PC-9 (cell line): Measurements from ENCODE around the gene DNASE1L1. TPM values are rescaled to one million over a fixed set of nuclear protein-coding genes. Genes with fewer than 3 reads are reported as not detected.

Experiments
- BruUV-seq: library from RNA; stranded (reverse); fragments of 400-500 nt; replicated peaks from 2 replicates; lab custom pipeline; 2021; lab: Mats Ljungman, UMichigan
- CTCF ChIA-PET: fragments of 300-600 bp; sonication (Branson Sonifier 250); formaldehyde crosslinking; loops from one replicate; lab custom pipeline; 2022; ENCODE audit warnings: antibody characterized with exemption; lab: Charles Lee
- POLR2A ChIA-PET: fragments of 300-600 bp; sonication (Branson Sonifier 250); formaldehyde crosslinking; loops from one replicate; lab custom pipeline; 2022; ENCODE audit warnings: antibody characterized with exemption; ENCODE audit not compliant: unreplicated experiment; lab: Charles Lee
- DNase-seq, 2 experiments: peaks; one replicate each; pipeline versions ENCODE4 v3.0.0 to v3.0.0-alpha.2; 2015 to 2022; ENCODE audit warnings: mixed read lengths in 1 of 2
- H2AFZ ChIP-seq: fragments of 200-600 bp; sonication (generic); 2 replicates; pipeline ENCODE4 v1.8.1; 2017; ENCODE audit warnings: antibody characterized with exemption
- H3F3A ChIP-seq: fragments of 200-600 bp; sonication (generic); 2 replicates; pipeline ENCODE4 v1.8.1; 2017; ENCODE audit warnings: antibody characterized with exemption, mild to moderate bottlenecking, low read depth; ENCODE audit not compliant: insufficient read depth
- H3K27ac ChIP-seq: fragments of 200-600 bp; sonication (generic); 2 replicates; pipeline ENCODE4 v1.6.1; 2016; ENCODE audit warnings: mixed run types
- H3K27me3 ChIP-seq: fragments of 200-600 bp; sonication (generic); 2 replicates; pipeline ENCODE4 v1.6.1; 2016; ENCODE audit warnings: low read depth, mixed run types; ENCODE audit not compliant: insufficient read depth
- H3K36me3 ChIP-seq: fragments of 200-600 bp; sonication (generic); 2 replicates; pipeline ENCODE4 v1.6.1; 2016; ENCODE audit warnings: low read depth, mixed run types
- H3K4me1 ChIP-seq: fragments of 200-600 bp; sonication (generic); replicated peaks from 2 replicates; pipeline ENCODE4 v1.6.1; 2016; ENCODE audit warnings: mixed run types; ENCODE audit not compliant: insufficient read depth
- H3K4me2 ChIP-seq: fragments of 200-600 bp; sonication (generic); 2 replicates; pipeline ENCODE4 v1.6.1; 2017; ENCODE audit warnings: mixed run types
- H3K4me3 ChIP-seq: fragments of 200-600 bp; sonication (generic); 2 replicates; pipeline ENCODE4 v1.6.1; 2016; ENCODE audit warnings: mixed run types
- H3K79me2 ChIP-seq: fragments of 200-600 bp; sonication (generic); 2 replicates; pipeline ENCODE4 v1.6.1; 2017; ENCODE audit warnings: low read depth, mixed run types
- H3K9me2 ChIP-seq: fragments of 200-600 bp; sonication (generic); 2 replicates; pipeline ENCODE4 v1.8.1; 2017; ENCODE audit warnings: mild to moderate bottlenecking; ENCODE audit not compliant: insufficient read depth
- H3K9me3 ChIP-seq: fragments of 200-600 bp; sonication (generic); 2 replicates; pipeline ENCODE4 v1.8.1; 2016; ENCODE audit warnings: low read depth; ENCODE audit not compliant: insufficient read depth
- H4K20me1 ChIP-seq: fragments of 200-600 bp; sonication (generic); 2 replicates; pipeline ENCODE4 v1.8.1; 2017; ENCODE audit not compliant: insufficient read depth
- CTCF ChIP-seq: fragments of 200-600 bp; sonication (generic); conservative IDR thresholded peaks from 2 replicates; pipeline ENCODE4 v1.6.1; 2017; ENCODE audit warnings: mixed run types, antibody characterized with exemption, mild to moderate bottlenecking, moderate library complexity
- EZH2 ChIP-seq: fragments of 200-600 bp; sonication (generic); IDR thresholded peaks from 2 replicates; pipeline ENCODE4 v1.8.0; 2017; ENCODE audit warnings: antibody characterized with exemption, low read depth
- intact Hi-C: fragments of 100-400 bp; cut with micrococcal nuclease; formaldehyde crosslinking; loops from one replicate; pipeline ENCODE4 v1.10.0; 2022; ENCODE audit not compliant: unreplicated experiment
- total RNA-seq: library from RNA; stranded (reverse); gene quantifications from 2 replicates; pipeline ENCODE4 v1.2.3, GENCODE V29; 2021

Gene DNASE1L1
- total RNA-seq, 1 experiment from 2014 or later: 28.3 TPM

GRCh38 chrX:154417157-154417556 lies 8.1 kb upstream of the DNASE1L1 start:
- H2AFZ ChIP-seq: no peak overlapping the region
- TF ChIP-seq CTCF (no peak), EZH2 (no peak)
- H3K4me2 ChIP-seq: no peak overlapping the region
- intact Hi-C loops: no loop called here
- H3K9me2 ChIP-seq: no peaks in the 10 kb centered on the region
- no peaks in the 10 kb centered on the region for H3F3A ChIP-seq
- H3K4me3 ChIP-seq: no peak overlapping the region
- no peaks in the 10 kb centered on the region for H3K36me3 ChIP-seq
- H3K79me2 ChIP-seq: no peaks in the 10 kb centered on the region
- H3K4me1 ChIP-seq: no peaks in the 10 kb centered on the region
- ChIA-PET POLR2A (no interaction called here), CTCF (no interaction called here)
- no peaks in the 10 kb centered on the region for H3K27me3 ChIP-seq
- BruUV-seq: no TSS peak
- H3K27ac ChIP-seq: no peak overlapping the region
- no peaks in the 10 kb centered on the region for H3K9me3 ChIP-seq
- H4K20me1 ChIP-seq: no peaks in the 10 kb centered on the region
- no peak for DNase-seq

GRCh38 chrX:154413142-154413541 lies 4.1 kb upstream of the DNASE1L1 start:
- Histone ChIP-seq H3K27ac (no peak overlapping the region), H3K9me2 (no peaks in the 10 kb centered on the region), H3K9me3 (no peaks in the 10 kb centered on the region), H3K27me3 (no peaks in the 10 kb centered on the region), H4K20me1 (no peaks in the 10 kb centered on the region), H2AFZ (no peak overlapping the region), H3K4me1 (peaks cover 15% of the 10 kb centered on the region), H3K4me2 (peak overlapping the region; percentile 79; the same call in 1 of the 2 replicates), H3K36me3 (no peaks in the 10 kb centered on the region), H3F3A (peaks cover 8% of the 10 kb centered on the region; the same call in 1 of the 2 replicates), H3K4me3 (no peak overlapping the region), H3K79me2 (0 out of 2 replicates have a peak, but pooled peaks cover 4% of the 10 kb centered on the region)
- intact Hi-C loops: no loop called here
- no TSS peak for BruUV-seq
- DNase-seq: no peak
- CTCF ChIA-PET: no interaction called here
- POLR2A ChIA-PET: interaction anchor here (0.8 kb wide), 1 partner anchor 64 kb away, joined by 4 read pairs; no protein-coding TSS in a partner anchor
- TF ChIP-seq EZH2 (no peak), CTCF (no peak)

GRCh38 chrX:154412468-154412867 lies 3.4 kb upstream of the DNASE1L1 start:
- TSS peak; percentile 29 for BruUV-seq

More at GRCh38 chrX:154412468-154412867, 3.4 kb upstream of the DNASE1L1 start:
- no peak for DNase-seq
- intact Hi-C loops: no loop called here
- H2AFZ ChIP-seq: peak overlapping the region; percentile 87
- ChIA-PET POLR2A (interaction anchor here (0.7 to 1.0 kb wide), 4 partner anchors 43 to 63 kb away, joined by 3 to 14 read pairs (median 4); no protein-coding TSS in a partner anchor), CTCF (no interaction called here)
- H3K9me2 ChIP-seq: no peaks in the 10 kb centered on the region
- H3K9me3 ChIP-seq: no peaks in the 10 kb centered on the region
- 0 out of 2 replicates have a peak, but pooled peaks cover 4% of the 10 kb centered on the region for H3K79me2 ChIP-seq
- 0 out of 2 replicates have a peak overlapping the region, but pooled peaks have one; percentile 29 for H3K27ac ChIP-seq
- H3K36me3 ChIP-seq: no peaks in the 10 kb centered on the region
- TF ChIP-seq EZH2 (no peak), CTCF (no peak)
- peaks cover 8% of the 10 kb centered on the region; the same call in 1 of the 2 replicates for H3F3A ChIP-seq
- peak overlapping the region; percentile 77 for H3K4me3 ChIP-seq
- no peaks in the 10 kb centered on the region for H3K27me3 ChIP-seq
- no peaks in the 10 kb centered on the region for H4K20me1 ChIP-seq
- H3K4me2 ChIP-seq: peak overlapping the region; percentile 79
- peaks cover 19% of the 10 kb centered on the region for H3K4me1 ChIP-seq
